Activated CD8-positive, alpha-beta memory T cell treated with anti-CD3 and anti-CD28 coated beads for 24 hours (primary cell): Measurements from ENCODE around the gene ERBB4.

Experiments
- DNase-seq: peaks from one replicate; pipeline ENCODE4 v3.0.0-alpha.2; 2020

Gene ERBB4

DNA sequence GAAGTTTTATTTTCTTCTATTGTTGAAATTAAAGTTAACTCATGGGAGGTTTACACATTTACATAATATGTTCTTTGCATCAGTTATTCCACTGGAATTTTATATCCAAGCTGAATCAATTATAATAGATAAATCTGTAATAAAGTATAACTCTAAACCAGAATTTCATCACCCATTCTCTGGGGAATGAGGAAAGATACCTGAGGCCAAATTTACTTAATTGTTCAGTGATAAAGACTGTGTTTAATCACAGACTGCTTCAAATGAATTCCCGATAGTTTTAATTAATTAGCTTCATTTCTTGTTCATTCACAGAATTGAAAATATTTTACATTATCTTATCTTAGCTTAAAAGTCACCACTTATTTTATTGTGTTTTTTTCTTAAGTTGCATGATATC is 562.5 kb downstream of the ERBB4 start:
- DNase-seq, result no peak

GRCh38 chr2:211967234-211967633 is 571.4 kb downstream of the ERBB4 start:
- no peak for DNase-seq

DNA sequence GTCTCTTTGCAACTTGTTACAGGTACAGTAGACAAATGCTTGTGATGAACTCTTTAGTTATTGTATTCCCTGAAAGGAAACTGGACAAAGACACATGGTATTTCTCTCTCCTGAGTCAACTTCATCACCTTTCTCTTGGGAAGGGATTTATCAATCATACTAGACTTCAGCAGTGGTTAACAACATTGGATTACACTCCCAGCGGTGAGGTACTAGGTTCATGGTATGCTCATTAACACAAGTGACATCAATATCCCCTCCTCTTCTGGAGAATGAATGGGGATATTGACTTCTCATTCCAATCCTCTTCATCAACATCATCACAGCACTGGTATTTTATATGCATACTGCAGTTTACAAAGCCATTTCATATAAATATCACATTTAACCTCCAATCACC is 574.6 kb downstream of the ERBB4 start:
- DNase-seq, result no peak

GRCh38 chr2:211957799-211958198 is 580.8 kb downstream of the ERBB4 start:
- no peak for DNase-seq

GRCh38 chr2:211955648-211956047 is 583.0 kb downstream of the ERBB4 start:
- DNase-seq, result no peak

GRCh38 chr2:211948932-211949331 is 589.7 kb downstream of the ERBB4 start:
- no peak for DNase-seq

GRCh38 chr2:211946960-211947359 is 591.6 kb downstream of the ERBB4 start:
- no peak for DNase-seq

DNA sequence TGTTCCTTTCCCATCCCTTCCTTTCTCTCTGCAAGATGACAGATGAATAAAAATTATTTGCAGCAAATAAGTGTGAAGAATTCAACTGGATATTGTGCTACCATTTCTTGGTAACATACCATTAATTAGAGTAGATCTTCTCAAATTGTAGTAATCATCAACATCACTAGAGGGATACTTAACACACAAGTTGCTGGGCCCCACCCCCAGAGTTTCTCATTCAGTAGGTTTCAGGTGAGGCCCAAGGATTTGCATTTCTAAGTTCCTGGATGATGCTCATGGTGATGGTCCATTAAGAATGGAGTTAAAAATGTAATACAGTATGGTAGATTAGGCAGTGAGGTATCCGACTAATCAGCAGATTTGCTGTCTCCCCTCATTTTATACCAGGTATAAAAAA is 594.0 kb downstream of the ERBB4 start:
- DNase-seq, result no peak

DNA sequence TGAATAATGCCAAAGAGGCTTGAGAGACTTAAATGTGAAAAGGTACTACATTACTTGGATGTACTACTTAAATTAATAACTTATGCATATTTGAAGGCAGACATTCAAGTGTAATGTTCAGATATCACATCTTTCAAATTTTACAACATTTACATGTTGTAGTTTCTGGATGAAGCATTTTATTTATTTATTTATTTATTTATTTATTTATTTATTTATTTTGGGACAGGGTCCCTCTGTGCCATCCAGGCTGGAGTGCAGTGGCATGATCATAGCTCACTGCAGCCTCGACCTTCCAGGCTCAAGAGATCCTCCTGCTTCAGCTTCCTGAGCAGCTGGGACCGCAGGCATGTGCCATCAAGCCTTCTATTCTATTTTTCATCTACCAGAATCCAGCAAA is 596.4 kb downstream of the ERBB4 start:
- no peak for DNase-seq

- DNase-seq, result no peak
Measured at GRCh38 chr2:211941216-211941747, 597.3 kb downstream of the ERBB4 start.

- DNase-seq, result no peak
Measured at GRCh38 chr2:211939177-211939576, 599.4 kb downstream of the ERBB4 start.

GRCh38 chr2:211934811-211935210 is 603.8 kb downstream of the ERBB4 start:
- DNase-seq, result no peak

GRCh38 chr2:211931314-211931713 is 607.3 kb downstream of the ERBB4 start:
- no peak for DNase-seq

GRCh38 chr2:211930331-211930730 is 608.3 kb downstream of the ERBB4 start:
- no peak for DNase-seq

- no peak for DNase-seq
Measured at GRCh38 chr2:211928201-211928600, 610.4 kb downstream of the ERBB4 start.

DNA sequence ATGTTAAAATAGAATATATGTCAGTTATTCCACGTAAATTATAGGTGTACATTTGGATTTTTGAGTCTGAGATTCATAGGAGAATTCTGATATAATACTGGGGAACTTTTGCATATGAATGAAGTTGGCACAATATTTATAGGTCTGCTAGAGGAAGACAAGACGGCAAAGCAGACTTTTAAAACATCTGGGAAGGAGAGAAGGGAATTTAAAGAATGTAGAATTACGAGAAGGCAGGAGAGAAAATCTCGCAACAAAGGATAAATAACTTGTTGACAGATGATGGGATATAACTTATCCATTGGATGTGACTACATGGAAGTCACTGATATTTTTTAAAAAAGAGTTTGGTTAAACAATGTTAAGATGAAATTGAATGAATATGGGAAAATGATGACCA is 615.6 kb downstream of the ERBB4 start:
- DNase-seq, result no peak

GRCh38 chr2:211903961-211904360 is 634.6 kb downstream of the ERBB4 start:
- DNase-seq, result no peak

DNA sequence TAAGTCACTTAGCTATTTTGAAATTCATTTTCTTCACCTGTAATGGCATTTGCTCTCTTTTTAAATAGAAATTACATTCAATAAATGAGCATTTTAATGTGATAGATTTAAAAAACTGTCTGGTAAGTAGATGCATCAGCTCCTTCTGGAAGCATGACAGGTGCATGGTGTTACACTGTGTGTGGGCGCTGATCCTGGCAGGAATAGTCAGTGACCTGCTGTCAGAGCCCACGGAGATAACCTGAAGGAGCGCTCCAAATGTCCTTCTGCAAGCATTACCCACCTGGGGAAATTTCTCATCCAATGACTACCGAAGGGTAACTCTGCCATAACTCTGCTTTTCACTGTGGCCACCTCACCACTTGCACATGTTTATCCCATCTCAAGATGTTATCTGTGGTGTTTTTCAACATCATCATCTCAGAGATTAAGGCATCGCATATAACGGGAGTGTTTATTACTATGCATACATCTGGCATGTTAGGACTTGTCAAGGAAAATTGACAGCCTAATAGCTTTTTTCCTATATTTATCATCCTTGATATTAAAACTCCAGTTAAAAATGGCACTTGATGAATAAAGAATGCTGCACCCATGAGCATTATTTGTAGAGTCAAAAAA is 637.3 kb downstream of the ERBB4 start:
- no peak for DNase-seq

DNA sequence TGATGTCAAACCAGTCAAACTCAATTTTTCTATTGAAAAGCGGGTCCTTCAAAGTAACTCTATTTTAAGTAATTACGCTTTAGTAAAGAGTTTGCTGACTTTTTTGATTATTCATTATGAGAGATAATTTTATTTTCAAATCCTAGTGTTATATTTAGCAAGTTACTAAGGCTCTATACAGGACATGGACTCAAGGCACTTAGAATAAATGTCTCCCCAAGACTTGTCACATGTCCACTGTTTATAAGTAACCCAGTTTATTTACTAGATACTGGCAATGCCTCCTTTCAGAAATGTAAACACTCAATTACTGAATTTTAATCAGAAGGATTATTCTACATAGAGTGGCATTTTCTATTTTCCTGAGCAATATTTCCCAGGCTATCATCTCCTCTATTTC is 638.1 kb downstream of the ERBB4 start:
- no peak for DNase-seq

- DNase-seq, result no peak
Measured at GRCh38 chr2:211900000-211900399, 638.6 kb downstream of the ERBB4 start.

DNA sequence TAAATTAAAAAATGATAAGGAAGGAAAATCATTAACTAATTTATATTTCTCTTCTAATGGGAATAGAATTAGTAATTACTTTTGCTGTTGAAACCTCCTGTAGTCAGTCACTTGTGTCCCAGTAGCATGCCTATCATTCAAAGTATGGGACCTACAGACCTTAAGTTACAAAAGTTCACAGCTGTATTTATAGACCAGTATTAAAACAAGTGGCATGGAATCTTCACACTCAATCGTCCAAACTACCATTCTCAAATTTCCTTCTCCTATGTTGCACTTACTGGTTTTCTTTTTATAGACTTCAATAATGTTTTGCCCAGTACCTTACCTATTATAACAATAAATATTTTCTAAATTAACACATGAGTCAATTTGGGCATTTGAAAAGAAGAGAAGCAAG is 639.9 kb downstream of the ERBB4 start:
- DNase-seq, result no peak

GRCh38 chr2:211881449-211881848 is 657.2 kb downstream of the ERBB4 start:
- no peak for DNase-seq

DNA sequence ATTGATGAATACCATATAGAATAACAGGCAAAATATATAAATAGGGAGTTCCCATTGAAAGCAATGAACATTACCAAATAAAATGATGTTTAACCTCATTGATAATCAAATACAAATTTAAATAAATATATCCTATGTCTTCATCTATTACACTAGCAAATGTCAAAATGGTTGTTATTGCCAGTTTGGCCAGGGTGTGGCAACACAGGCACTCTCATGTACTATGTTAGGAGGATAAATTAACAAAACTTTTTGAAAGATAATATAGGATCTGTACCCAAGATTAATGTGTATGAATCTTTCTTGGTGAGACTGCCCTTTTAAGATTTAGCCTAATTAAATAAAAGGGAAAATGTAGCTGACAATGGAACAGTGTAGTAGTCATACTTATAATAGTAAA is 659.3 kb downstream of the ERBB4 start:
- no peak for DNase-seq

DNA sequence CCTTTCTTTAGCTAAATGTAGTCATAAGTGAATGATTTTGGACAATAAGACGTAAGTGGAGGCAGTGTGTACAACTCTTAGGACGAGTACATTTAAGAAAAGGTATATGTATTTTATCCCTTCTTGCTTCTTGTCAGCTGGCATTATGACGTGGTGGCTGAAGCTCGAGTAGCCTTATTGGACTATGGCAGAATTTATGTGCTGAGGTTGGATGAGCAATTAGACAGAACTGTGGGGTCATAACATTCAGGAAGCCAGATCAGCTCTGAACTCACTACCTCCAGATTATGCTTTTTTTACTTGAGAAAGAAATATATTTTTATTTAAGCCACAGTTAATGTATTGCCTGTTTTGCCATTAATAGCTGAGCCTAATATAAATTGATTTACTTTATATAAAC is 661.5 kb downstream of the ERBB4 start:
- no peak for DNase-seq

DNA sequence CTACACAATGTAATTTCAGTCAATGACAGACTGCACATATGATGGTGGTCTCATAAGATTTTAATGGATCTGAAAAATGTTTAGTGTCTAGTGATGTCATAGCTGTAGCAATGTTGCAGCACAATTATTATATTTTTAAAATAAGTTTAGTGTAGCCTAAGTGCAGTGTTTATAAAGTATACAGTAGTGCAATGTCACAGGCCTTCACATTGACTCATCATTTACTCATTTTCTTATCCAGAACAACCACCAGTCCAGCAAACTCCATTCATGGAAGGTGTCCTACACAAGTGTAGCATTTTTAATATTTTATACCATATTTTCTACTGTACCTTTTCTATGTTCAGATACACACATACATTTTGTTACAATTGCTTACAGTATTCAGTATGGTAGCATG is 663.1 kb downstream of the ERBB4 start:
- no peak for DNase-seq
